ES-I3 (cell line): ENCODE measurements around the gene EHF.
A peak's percentile ranks its signal among the peaks of the same experiment; 100 is the strongest.
"Not testable (repeated sequence)": the region's sequence is repeated elsewhere in the genome, so short reads cannot be mapped to it uniquely, and the experiment has no call there.

Experiments
- H3K36me3 ChIP-seq: 2 replicates; pipeline ENCODE4 v1.6.1; 2013; ENCODE audit warnings: mild to moderate bottlenecking, low read length, control low read depth, moderate library complexity; ENCODE audit not compliant: insufficient read depth
- H3K4me1 ChIP-seq: 2 replicates; pipeline ENCODE4 v1.6.1; 2013; ENCODE audit warnings: mild to moderate bottlenecking, control low read depth, low read length; ENCODE audit not compliant: insufficient read depth
- H3K9ac ChIP-seq: 2 replicates; pipeline ENCODE4 v1.6.1; 2013; ENCODE audit warnings: low read depth, mild to moderate bottlenecking, low read length, moderate library complexity
- H3K9me3 ChIP-seq: 2 replicates; pipeline ENCODE4 v1.6.1; 2013; ENCODE audit warnings: mild to moderate bottlenecking, low read length, moderate library complexity; ENCODE audit not compliant: control insufficient read depth, insufficient read depth

EHF gene

GRCh38 chr11:34668583-34669053 lies 47.7 kb downstream of the EHF start:
- Histone ChIP-seq H3K4me1 (no peaks in the 10 kb centered on the region; the same call in 1 of the 2 replicates), H3K36me3 (no peaks in the 10 kb centered on the region), H3K9me3 (no peaks in the 10 kb centered on the region), H3K9ac (no peak overlapping the region)

- Histone ChIP-seq H3K36me3 (no peaks in the 10 kb centered on the region), H3K4me1 (no peaks in the 10 kb centered on the region; the same call in 1 of the 2 replicates), H3K9me3 (no peaks in the 10 kb centered on the region), H3K9ac (no peak overlapping the region)
Measured at GRCh38 chr11:34669458-34669857, 48.6 kb downstream of the EHF start.

GRCh38 chr11:34671117-34671516 lies 50.2 kb downstream of the EHF start:
- no peaks in the 10 kb centered on the region; the same call in 1 of the 2 replicates for H3K4me1 ChIP-seq
- H3K36me3 ChIP-seq = no peaks in the 10 kb centered on the region
- no peak overlapping the region for H3K9ac ChIP-seq
- H3K9me3 ChIP-seq = no peaks in the 10 kb centered on the region

- no peaks in the 10 kb centered on the region; the same call in 1 of the 2 replicates for H3K4me1 ChIP-seq
- H3K9ac ChIP-seq = no peak overlapping the region
- no peaks in the 10 kb centered on the region for H3K9me3 ChIP-seq
- no peaks in the 10 kb centered on the region for H3K36me3 ChIP-seq
Measured at GRCh38 chr11:34671946-34672345, 51.1 kb downstream of the EHF start.

GRCh38 chr11:34674038-34674437 lies 53.1 kb downstream of the EHF start:
- Histone ChIP-seq H3K9me3 (no peaks in the 10 kb centered on the region), H3K9ac (no peak overlapping the region), H3K36me3 (no peaks in the 10 kb centered on the region), H3K4me1 (no peaks in the 10 kb centered on the region; the same call in 1 of the 2 replicates)

- Histone ChIP-seq H3K9me3 (no peaks in the 10 kb centered on the region), H3K36me3 (no peaks in the 10 kb centered on the region), H3K9ac (no peak overlapping the region)
Measured at GRCh38 chr11:34676227-34676626, 55.3 kb downstream of the EHF start.

GRCh38 chr11:34679681-34680080 lies 58.8 kb downstream of the EHF start:
- Histone ChIP-seq H3K9ac (no peak overlapping the region), H3K4me1 (peaks cover 31% of the 10 kb centered on the region), H3K36me3 (no peaks in the 10 kb centered on the region), H3K9me3 (no peaks in the 10 kb centered on the region)

More at GRCh38 chr11:34676227-34676626, 55.3 kb downstream of the EHF start:
- H3K4me1 ChIP-seq = peaks cover 10% of the 10 kb centered on the region

GRCh38 chr11:34680206-34680605 lies 59.3 kb downstream of the EHF start:
- H3K9me3 ChIP-seq = no peaks in the 10 kb centered on the region
- H3K9ac ChIP-seq = no peak overlapping the region
- peaks cover 34% of the 10 kb centered on the region for H3K4me1 ChIP-seq
- no peaks in the 10 kb centered on the region for H3K36me3 ChIP-seq

GRCh38 chr11:34680918-34681586 lies 60.2 kb downstream of the EHF start:
- Histone ChIP-seq H3K9ac (no peak overlapping the region), H3K9me3 (no peaks in the 10 kb centered on the region), H3K4me1 (peaks cover 38% of the 10 kb centered on the region), H3K36me3 (no peaks in the 10 kb centered on the region)

- Histone ChIP-seq H3K9ac (no peak overlapping the region), H3K4me1 (peaks cover 38% of the 10 kb centered on the region), H3K36me3 (no peaks in the 10 kb centered on the region), H3K9me3 (no peaks in the 10 kb centered on the region)
Measured at GRCh38 chr11:34682825-34683224, 61.9 kb downstream of the EHF start.

GRCh38 chr11:34683396-34683795 lies 62.5 kb downstream of the EHF start:
- Histone ChIP-seq H3K9me3 (no peaks in the 10 kb centered on the region), H3K9ac (no peak overlapping the region), H3K4me1 (peaks cover 38% of the 10 kb centered on the region), H3K36me3 (no peaks in the 10 kb centered on the region)

GRCh38 chr11:34685864-34686263 lies 65.0 kb downstream of the EHF start:
- Histone ChIP-seq H3K36me3 (no peaks in the 10 kb centered on the region), H3K4me1 (peaks cover 31% of the 10 kb centered on the region), H3K9ac (no peak overlapping the region), H3K9me3 (no peaks in the 10 kb centered on the region)

GRCh38 chr11:34692299-34692698 lies 71.4 kb downstream of the EHF start:
- H3K4me1 ChIP-seq, H3K9me3 ChIP-seq, H3K36me3 ChIP-seq: not testable (repeated sequence)
- peak overlapping the region; percentile 81 for H3K9ac ChIP-seq

GRCh38 chr11:34696862-34697261 lies 76.0 kb downstream of the EHF start:
- H3K9me3 ChIP-seq = 0 out of 2 replicates have a peak, but pooled peaks cover 3% of the 10 kb centered on the region
- no peak overlapping the region for H3K9ac ChIP-seq
- peaks cover 3% of the 10 kb centered on the region for H3K36me3 ChIP-seq
- H3K4me1 ChIP-seq = no peaks in the 10 kb centered on the region

- Histone ChIP-seq H3K9me3 (peaks cover 8% of the 10 kb centered on the region), H3K9ac (no peak overlapping the region), H3K36me3 (peaks cover 11% of the 10 kb centered on the region), H3K4me1 (no peaks in the 10 kb centered on the region)
Measured at GRCh38 chr11:34706709-34707461, 86.0 kb downstream of the EHF start.
